HT-29 (cell line): ENCODE results near the gene ENOX2. TPM values are rescaled to one million over a fixed set of nuclear protein-coding genes. Genes with fewer than 3 reads are reported as not detected.
"Not testable (repeated sequence)": the region's sequence is repeated elsewhere in the genome, so short reads cannot be mapped to it uniquely, and the experiment has no call there.

ENCODE experiments used
- DNase-seq: peaks from one replicate; pipeline ENCODE4 v3.0.0-alpha.2; 2015; ENCODE audit warnings: low spot score
- total RNA-seq: library from RNA; depleted of rRNA; stranded (reverse); fragments of >200 nt; shearing (Covaris generic); gene quantifications from 2 replicates; pipeline ENCODE4 v1.2.3, GENCODE V29; 2014

Gene ENOX2
- total RNA-seq, 1 experiment from 2014 or later: 16.2 TPM

- DNase-seq: no peak
Observed at GRCh38 chrX:130827648-130828047, 75.4 kb downstream of the ENOX2 start.

DNA sequence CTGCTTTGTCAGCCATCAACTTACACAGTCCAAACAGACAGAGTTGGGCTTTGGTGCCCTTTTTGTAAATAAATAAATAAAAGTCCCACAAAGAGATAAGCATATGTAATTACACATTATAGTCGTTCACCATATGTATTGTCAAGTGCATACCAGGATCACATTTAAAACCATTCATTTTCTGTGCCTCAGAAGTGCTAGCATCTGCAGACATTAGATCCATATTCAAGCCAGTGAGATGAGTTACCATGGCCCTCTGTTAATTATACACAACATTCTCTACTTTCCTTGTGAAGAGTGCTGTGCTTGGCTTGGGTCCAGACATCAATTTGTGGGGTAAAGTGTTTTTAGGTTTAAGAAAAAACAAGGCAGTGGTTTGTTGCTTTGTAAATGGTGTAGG is 76.8 kb downstream of the ENOX2 start:
- DNase-seq: no peak

GRCh38 chrX:130825525-130825924 is 77.5 kb downstream of the ENOX2 start:
- no peak for DNase-seq

DNA sequence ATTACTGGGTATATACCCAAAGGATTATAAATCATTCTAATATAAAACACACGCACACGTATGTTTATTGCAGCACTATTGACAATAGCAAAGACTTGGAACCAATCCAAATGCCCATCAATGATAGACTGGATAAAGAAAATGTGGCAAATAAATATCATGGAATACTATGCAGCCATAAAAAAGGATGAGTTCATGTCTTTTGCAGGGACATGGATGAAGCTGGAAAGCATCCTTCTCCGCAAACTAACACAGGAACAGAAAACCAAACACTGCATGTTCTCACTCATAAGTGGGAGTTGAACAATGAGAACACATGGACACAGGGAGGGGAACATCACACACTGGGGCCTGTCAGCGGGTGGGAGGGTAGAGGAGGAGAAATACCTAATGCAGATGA is 83.6 kb downstream of the ENOX2 start:
- not testable (repeated sequence) for DNase-seq

- DNase-seq: not testable (repeated sequence)
Observed at GRCh38 chrX:130813932-130814331, 89.1 kb downstream of the ENOX2 start.

DNA sequence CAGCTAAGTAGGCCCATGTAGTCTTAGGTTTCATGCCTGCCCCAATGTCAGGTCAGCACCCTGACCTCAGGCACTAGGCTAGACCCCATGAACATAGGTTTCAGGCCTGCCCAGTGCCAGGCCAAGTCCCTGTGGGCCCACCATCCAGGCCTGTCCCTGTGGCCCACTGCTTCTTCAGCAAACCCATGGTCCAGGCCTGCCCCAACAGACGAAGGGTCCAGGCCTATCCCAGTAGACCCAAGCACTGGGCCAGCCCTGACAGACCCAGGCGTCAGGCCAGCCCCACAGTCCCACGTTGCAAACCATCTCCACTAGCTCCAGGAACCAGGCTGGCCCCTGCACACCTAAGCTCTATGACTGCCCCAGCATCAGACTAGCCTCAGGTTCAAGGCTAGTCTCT is 92.4 kb downstream of the ENOX2 start:
- no peak for DNase-seq

DNA sequence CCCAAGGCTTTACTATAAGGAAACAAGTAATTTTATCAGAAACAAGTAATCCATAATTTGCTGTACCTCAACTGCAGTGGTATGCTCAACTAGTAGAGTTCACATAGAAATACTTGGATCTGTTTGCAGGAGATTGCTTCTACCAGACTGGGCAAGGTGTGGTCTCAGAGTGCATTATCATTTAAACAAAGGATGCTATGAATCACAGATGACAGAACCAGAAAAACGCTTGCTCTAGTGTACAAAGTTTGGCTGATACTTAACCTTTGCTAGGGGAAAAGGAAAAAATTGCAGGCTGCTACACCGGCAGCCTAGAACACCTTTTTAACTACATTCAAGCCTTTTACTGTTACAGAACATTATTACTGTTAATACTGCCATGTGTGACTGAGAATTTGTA is 97.1 kb downstream of the ENOX2 start:
- no peak for DNase-seq

- no peak for DNase-seq
Observed at GRCh38 chrX:130803537-130803936, 99.5 kb downstream of the ENOX2 start.

GRCh38 chrX:130801901-130802300 is 101.1 kb downstream of the ENOX2 start:
- DNase-seq: no peak

DNA sequence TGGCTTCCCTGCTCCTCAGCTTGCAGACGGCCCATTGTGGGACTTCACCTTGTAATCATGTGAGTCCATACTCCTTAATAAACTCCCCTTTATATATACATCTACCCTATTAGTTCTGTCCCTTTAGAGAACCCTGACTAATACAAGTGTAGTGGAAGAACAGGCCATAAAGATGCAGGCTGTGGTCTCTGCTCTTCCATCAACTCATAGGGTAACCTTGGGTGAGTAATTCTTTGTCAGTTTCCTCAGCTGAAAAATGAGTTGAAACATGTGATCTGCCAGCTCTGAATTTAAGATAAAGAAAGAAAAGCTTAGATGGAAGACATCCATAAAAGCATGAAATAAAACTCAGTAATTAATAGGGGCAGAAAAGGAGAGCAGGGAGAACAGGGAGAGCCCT is 103.6 kb downstream of the ENOX2 start:
- DNase-seq: no peak

DNA sequence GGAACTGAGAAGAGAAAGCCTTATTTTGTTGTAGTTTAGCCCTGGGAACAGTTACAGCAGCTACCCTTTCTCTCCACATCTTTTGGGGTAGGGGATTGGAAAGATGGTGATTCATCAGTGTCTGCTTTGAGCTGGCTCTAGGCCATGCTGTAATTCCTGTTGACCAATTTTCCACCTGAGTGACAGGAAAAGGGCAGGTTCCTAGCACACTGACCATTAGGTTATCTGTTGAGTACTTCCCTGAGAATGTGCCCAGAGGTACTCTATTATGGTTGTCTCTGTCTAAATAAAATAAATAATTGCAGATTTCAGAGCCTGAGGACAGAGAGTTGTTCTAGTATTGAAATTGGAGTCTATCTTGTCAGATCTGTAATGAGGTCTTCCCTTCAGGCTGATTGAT is 109.0 kb downstream of the ENOX2 start:
- no peak for DNase-seq

DNA sequence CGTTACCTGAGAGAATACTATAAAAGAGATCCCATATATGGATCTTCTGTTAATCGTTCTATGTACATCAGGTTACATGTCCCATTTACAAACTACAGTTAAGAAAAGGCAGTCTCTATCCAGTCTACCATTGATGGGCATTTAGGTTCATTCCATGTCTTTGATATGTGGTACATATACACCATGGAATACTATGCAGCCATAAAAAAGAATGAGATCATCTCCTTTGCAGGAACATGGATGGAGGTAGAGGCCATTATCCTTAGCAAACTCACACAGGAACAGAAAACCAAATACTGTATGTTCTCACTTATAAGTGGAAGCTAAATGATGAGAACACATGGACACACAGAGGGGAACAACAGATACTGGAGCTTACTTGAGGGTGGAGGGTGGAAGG is 111.1 kb downstream of the ENOX2 start:
- DNase-seq: not testable (repeated sequence)

DNA sequence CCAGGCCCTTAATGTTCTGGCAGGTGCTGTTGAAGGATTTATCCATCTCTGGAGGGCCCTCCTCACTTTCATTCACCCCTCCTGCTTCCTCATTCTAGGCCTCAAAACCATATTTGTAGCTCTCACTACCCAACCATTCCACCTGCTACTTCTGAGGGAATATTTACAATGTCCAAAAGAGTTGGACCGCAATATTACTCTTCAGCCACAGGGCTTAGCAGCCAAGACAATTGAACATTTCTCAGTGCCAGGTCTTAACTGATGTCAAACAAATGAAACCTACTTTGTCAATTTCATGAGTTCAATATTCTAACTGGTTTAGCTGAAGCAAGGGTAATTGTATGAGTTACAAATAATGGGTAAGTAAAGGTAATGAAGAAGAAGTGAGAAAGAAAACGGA is 113.2 kb downstream of the ENOX2 start:
- no peak for DNase-seq

DNA sequence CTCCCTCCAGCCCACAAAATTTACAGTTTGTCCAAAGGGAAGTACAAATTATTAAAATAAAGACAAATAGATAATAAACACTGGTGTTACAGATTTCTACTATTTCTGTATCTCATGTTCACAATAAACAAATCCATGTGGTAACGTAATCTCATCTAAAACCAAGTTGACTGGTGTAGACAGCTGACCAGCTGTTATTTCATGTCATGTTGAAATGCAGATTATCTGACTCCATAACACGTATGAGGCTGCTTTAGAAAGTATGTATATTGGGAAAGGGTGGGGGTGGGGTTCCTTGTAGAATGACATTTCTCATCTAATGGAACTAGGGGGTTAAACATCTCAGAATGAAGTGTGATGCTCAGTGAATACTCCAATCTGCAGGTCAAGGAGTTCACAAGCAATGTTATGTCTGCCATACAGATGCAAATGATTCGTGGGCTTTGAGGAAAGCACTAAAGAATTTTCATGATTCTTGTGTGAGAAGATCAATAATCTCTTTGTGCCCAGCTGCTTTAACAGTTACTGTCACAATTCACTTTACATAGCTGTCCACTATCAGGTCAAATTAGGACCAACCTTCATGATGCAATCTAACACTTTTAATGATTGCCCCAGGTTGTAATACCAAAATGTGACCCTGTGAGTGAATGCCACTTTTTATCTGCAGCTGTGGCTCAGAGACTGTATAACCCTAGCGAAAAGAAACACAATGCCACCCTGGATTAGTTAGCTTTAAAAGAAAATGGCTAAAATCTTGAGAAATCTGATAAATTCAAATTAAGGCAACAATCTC is 114.0 kb downstream of the ENOX2 start:
- DNase-seq: no peak

DNA sequence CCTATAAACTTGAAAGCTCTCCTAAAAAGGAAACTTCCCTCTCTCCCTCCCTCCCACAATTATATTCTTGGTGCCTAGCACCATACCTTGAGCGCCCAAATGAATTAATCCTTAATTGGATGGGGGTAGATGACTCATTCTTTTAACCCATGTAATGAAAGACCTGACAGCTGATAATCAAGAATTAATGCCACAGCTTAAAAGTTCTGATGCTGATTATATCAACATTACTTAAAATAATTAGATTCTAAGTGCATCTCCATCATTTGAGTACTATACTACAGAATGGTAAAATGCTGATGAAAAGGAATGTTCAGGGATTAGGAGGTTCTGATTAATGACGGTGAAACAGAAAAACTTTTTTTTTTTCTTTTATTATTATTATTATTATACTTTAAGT is 117.0 kb downstream of the ENOX2 start:
- no peak for DNase-seq

DNA sequence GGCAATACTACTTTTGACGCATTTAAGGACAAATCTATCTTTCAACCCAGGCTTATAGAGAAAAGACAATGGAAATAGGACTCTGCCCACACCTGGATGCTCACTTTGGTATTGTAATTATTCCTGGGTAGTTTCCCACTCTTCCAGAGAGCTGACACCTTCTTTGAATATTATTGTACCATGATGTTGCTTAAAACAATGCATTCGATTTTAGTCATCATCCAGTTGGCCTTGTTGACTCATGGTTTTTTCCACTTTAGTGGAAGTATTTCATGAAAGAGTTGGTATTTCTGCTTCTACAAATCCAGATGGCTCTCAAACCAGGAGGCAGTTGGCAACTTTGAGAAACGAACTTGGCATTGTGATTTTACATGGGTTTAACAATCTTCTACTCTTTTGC is 124.2 kb downstream of the ENOX2 start:
- no peak for DNase-seq

DNA sequence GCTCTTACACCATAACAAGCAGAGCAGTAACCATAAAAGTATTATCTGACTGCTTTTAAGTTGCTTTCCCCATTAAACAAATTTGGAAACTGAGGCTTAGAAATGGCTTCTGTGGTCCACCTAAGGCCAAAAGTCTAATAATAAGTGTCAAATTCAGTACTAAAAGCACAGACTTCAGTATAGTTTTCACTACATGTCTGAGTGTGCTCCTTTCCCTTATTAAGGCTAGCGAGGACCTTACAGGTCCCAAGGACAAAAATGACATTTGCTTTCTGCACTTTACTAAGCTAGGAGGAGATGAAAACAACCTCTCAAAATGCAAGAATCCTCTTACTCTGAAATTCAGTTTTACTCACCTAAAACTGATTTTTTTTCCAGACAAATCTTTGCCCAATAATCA is 127.2 kb downstream of the ENOX2 start:
- DNase-seq: no peak

GRCh38 chrX:130772776-130773143 is 130.2 kb downstream of the ENOX2 start:
- peak; percentile 13 for DNase-seq

DNA sequence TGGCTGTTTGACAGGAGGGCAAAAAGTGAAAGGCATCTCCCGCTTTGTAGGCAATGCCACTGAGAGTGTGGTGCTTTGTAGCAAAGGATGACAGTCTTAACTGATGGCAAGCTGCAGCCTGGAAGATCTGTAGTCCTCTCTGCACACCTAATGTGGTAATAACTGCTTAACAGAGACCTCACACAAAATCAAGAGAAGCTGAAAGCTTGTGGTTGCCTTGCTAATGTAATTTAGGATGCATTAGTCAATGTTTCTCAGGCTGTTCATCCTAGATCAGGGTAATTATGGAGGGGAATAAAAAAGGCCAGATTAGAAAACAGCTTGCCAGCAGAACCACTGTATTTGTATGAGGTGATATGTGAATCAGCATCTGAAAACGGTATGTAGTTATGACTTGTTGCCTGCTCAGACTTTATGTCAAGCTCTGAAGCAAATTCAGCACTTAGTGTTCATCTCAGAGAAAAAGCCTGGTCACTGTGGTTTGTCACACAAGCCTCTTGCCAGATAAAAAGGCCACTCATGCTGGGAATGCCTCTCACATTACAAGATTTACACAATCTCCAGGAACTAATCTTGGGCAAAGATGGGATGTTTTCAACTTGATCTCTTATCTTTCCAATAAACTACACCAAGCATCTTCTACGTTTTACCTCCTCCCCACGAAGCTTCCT is 130.8 kb downstream of the ENOX2 start:
- DNase-seq: no peak

- no peak for DNase-seq
Observed at GRCh38 chrX:130771648-130772047, 131.4 kb downstream of the ENOX2 start.

DNA sequence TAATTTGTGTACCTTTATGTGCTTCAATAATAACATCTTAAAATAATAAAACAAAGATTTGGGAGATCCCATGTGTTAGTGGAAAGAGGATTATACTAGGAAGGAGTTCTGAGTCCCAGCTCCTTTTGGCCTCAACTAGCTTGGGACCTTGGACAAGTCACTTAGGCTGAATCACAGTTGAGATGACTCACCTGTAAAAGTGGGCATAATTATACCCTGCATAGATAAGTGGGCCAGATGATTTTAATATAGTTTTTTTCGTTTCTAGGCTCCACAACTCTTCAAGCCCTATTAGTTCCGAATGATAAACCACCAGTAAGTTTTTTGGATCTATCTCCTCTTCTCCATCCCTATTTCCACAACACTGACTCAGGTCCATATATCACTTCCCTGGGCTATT is 131.8 kb downstream of the ENOX2 start:
- no peak for DNase-seq

DNA sequence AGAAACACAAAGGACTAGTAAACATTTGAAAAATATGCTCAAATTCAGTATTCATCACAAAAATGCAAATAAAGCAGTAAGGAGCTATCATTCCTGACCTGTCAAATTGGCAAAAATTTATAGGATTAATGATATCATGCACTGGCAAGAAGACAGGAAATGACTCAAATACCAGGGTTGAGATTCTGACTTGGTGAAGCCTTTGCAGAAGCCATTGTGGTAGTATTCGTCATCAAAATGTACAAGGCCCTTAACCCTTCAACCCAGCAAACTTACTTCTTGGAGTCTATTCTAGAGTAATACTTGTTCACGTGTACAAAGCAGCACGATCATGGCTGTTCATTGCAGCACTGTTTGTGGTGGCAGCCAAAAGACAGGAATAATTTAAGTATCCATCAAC is 132.4 kb downstream of the ENOX2 start:
- DNase-seq: no peak

- no peak for DNase-seq
Observed at GRCh38 chrX:130769835-130770234, 133.2 kb downstream of the ENOX2 start.
